HG03095 (cell line): Measurements from ENCODE around the gene ZNF804A.

Experiments used
- ATAC-seq: cut with Tn5 transposase; IDR thresholded peaks from one replicate; pipeline ENCODE4 v1.9.1; 2021; ENCODE audit warnings: moderate library complexity; ENCODE audit not compliant: unreplicated experiment

Gene ZNF804A

GRCh38 chr2:184598316-184599053 lies at the start of gene ZNF804A:
Gene ZNF804A (plus strand): TSS chr2:184598529. CDS start chr2:184598960, 431 bp downstream.
- peak; percentile 79 for ATAC-seq

GRCh38 chr2:184549153-184549552 lies 49.2 kb upstream of the ZNF804A start:
- no peak for ATAC-seq

GRCh38 chr2:184551626-184552025 lies 46.7 kb upstream of the ZNF804A start:
- no peak for ATAC-seq

GRCh38 chr2:184554736-184555135 lies 43.6 kb upstream of the ZNF804A start:
- no peak for ATAC-seq

- ATAC-seq = no peak
Observed at GRCh38 chr2:184555352-184555751, 43.0 kb upstream of the ZNF804A start.

- ATAC-seq = no peak
Observed at GRCh38 chr2:184556639-184557038, 41.7 kb upstream of the ZNF804A start.

- no peak for ATAC-seq
Observed at GRCh38 chr2:184558713-184559464, 39.4 kb upstream of the ZNF804A start.

GRCh38 chr2:184560603-184561002 lies 37.7 kb upstream of the ZNF804A start:
- no peak for ATAC-seq

- ATAC-seq = no peak
Observed at GRCh38 chr2:184562532-184562931, 35.8 kb upstream of the ZNF804A start.

- ATAC-seq = no peak
Observed at GRCh38 chr2:184564092-184564491, 34.2 kb upstream of the ZNF804A start.

- no peak for ATAC-seq
Observed at GRCh38 chr2:184566716-184567115, 31.6 kb upstream of the ZNF804A start.

- no peak for ATAC-seq
Observed at GRCh38 chr2:184577056-184577455, 21.3 kb upstream of the ZNF804A start.

GRCh38 chr2:184577743-184578142 lies 20.6 kb upstream of the ZNF804A start:
- ATAC-seq = no peak

GRCh38 chr2:184579226-184579625 lies 19.1 kb upstream of the ZNF804A start:
- no peak for ATAC-seq

GRCh38 chr2:184581391-184581790 lies 16.9 kb upstream of the ZNF804A start:
- ATAC-seq = no peak

GRCh38 chr2:184589261-184589660 lies 9.1 kb upstream of the ZNF804A start:
- ATAC-seq = no peak

- peak; percentile 28 for ATAC-seq
Observed at GRCh38 chr2:184596819-184597411, 1.4 kb upstream of the ZNF804A start.

GRCh38 chr2:184597571-184597991 lies 748 bp upstream of the ZNF804A start:
- peak; percentile 20 for ATAC-seq

GRCh38 chr2:184598002-184598315 lies 370 bp upstream of the ZNF804A start:
- no peak for ATAC-seq

- peak; percentile 26 for ATAC-seq
Observed at GRCh38 chr2:184599054-184599871, 934 bp downstream of the ZNF804A start.

GRCh38 chr2:184599872-184600222 lies 1.5 kb downstream of the ZNF804A start:
- no peak for ATAC-seq
